ENCODE data around the gene ELL2.

DNA sequence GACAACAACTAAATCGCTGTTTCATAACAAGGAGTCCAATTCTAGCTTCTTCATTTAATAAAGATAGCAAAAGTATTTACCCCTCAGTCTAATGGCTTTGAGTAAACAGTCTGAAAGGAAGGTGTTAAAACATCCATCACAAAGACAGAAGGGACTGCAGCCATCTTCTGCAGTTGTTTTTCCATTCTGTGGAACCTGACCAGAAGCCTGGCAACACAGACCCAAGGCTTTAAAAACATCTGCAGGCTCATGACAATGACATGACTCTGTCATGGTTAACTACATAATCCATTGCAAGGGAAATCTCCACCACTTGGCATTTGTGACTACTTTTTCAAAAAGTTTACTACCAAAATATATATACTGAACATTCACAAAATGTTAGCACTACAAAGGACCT lies 51.9 kb downstream of the ELL2 start:
- TF ChIP-seq CTCF (IDR thresholded peaks at IDR 0.05) (no peak), POLR2A (IDR thresholded peaks at IDR 0.05) (no peak), EP300 (IDR thresholded peaks at IDR 0.05) (no peak)
